K562 (cell line): ENCODE results near the gene DYNLL1. TPM values are rescaled to one million over a fixed set of nuclear protein-coding genes. Genes with fewer than 3 reads are reported as not detected.

Experiments used
- ASH1L ChIP-seq: fragments of 450-650 bp; IDR thresholded peaks from 2 replicates; pipeline ENCODE4 v1.6.1; 2018; ENCODE audit warnings: borderline replicate concordance, mild to moderate bottlenecking, low read depth; ENCODE audit not compliant: partially characterized antibody
- ATF7 ChIP-seq: fragments of 450-650 bp; IDR thresholded peaks from 2 replicates; pipeline ENCODE4 v1.7.1; 2014; ENCODE audit warnings: mild to moderate bottlenecking, moderate library complexity
- FOSL1 ChIP-seq: fragments of 200-800 bp; sonication (Bioruptor generic); conservative IDR thresholded peaks from 2 replicates; pipeline ENCODE4 v1.6.1; 2016; ENCODE audit warnings: missing genetic modification characterization, missing compliant biosample characterization
- GTF2A2 ChIP-seq: IDR thresholded peaks from 2 replicates; pipeline ENCODE4 v1.6.1; 2016; ENCODE audit warnings: mild to moderate bottlenecking, missing genetic modification characterization, missing compliant biosample characterization
- GTF2E2 ChIP-seq: fragments of 200-800 bp; sonication (Bioruptor generic); IDR thresholded peaks from 2 replicates; pipeline ENCODE4 v1.6.1; 2016; ENCODE audit warnings: missing genetic modification characterization, missing compliant biosample characterization
- HNRNPLL ChIP-seq: fragments of 200-400 bp; formaldehyde crosslinking; IDR thresholded peaks from 2 replicates; pipeline ENCODE4 v1.6.1; 2017; ENCODE audit warnings: low read length, low read depth, mild to moderate bottlenecking; ENCODE audit not compliant: poor library complexity, severe bottlenecking
- KDM4B ChIP-seq, 2 experiments: fragments of 450-650 bp in 1 of 2; sonication (generic) in 1 of 2; IDR thresholded peaks; 2 replicates each; pipeline ENCODE4 v1.6.1; 2016 to 2017; ENCODE audit warnings: borderline replicate concordance in 2 of 2, antibody characterized with exemption in 1 of 2, low read depth in 1 of 2, mild to moderate bottlenecking in 1 of 2
- KDM5B ChIP-seq: fragments of 200-600 bp; sonication (generic); IDR thresholded peaks from 2 replicates; pipeline ENCODE4 v1.6.1; 2012; ENCODE audit warnings: low read depth, mild to moderate bottlenecking, moderate library complexity, low read length, control low read depth, inconsistent platforms; ENCODE audit not compliant: insufficient replicate concordance
- MNT ChIP-seq, 2 experiments: fragments of 450-650 bp; conservative IDR thresholded peaks; 2 replicates each; pipeline ENCODE4 v1.6.1; 2017; ENCODE audit warnings: mild to moderate bottlenecking in 2 of 2, moderate library complexity in 2 of 2
- PHF8 ChIP-seq: fragments of 200-600 bp; sonication (generic); IDR thresholded peaks from 2 replicates; pipeline ENCODE4 v1.6.1; 2012; ENCODE audit warnings: mixed run types, mild to moderate bottlenecking, inconsistent platforms, low read length, moderate library complexity, borderline replicate concordance
- PML ChIP-seq: IDR thresholded peaks from 2 replicates; pipeline ENCODE4 v1.6.1; 2012; ENCODE audit warnings: low read length, inconsistent platforms
- SOX6 ChIP-seq: fragments of 450-650 bp; IDR thresholded peaks from 2 replicates; pipeline ENCODE4 v1.6.1; 2014; ENCODE audit warnings: mild to moderate bottlenecking
- SP1 ChIP-seq: sonication (generic); formaldehyde crosslinking; IDR thresholded peaks from 2 replicates; pipeline ENCODE4 v1.8.1; 2022; ENCODE audit warnings: mild to moderate bottlenecking, missing genetic modification reagents
- TCF7 ChIP-seq: sonication (generic); IDR thresholded peaks from 2 replicates; pipeline ENCODE4 v1.6.1; 2016; ENCODE audit warnings: antibody characterized with exemption, borderline replicate concordance
- TEAD1 ChIP-seq, 2 experiments: fragments of 450-650 bp in 1 of 2; sonication (generic) in 1 of 2; formaldehyde crosslinking; IDR thresholded peaks; 2 replicates each; pipeline versions ENCODE4 v1.4.0 to v1.8.0; 2020 to 2022; ENCODE audit warnings: mild to moderate bottlenecking in 2 of 2, missing genetic modification reagents in 1 of 2
- VEZF1 ChIP-seq: fragments of 200-800 bp; sonication (Bioruptor generic); IDR thresholded peaks from 2 replicates; pipeline ENCODE4 v1.6.1; 2017; ENCODE audit warnings: missing genetic modification characterization, missing compliant biosample characterization
- ZBTB7A ChIP-seq: IDR thresholded peaks from 2 replicates; pipeline ENCODE4 v1.6.1; 2011; ENCODE audit warnings: low read depth, mild to moderate bottlenecking, low read length, moderate library complexity, borderline replicate concordance; ENCODE audit not compliant: control insufficient read depth
- ZC3H4 ChIP-seq: sonication (generic); formaldehyde crosslinking; IDR thresholded peaks from 2 replicates; pipeline ENCODE4 v1.9.0; 2021; ENCODE audit warnings: missing genetic modification reagents, borderline replicate concordance
- ZNF146 ChIP-seq: IDR thresholded peaks from one replicate; pipeline ENCODE4 v1.6.1; 2018; ENCODE audit warnings: missing compliant biosample characterization; ENCODE audit not compliant: unreplicated experiment
- polyA plus RNA-seq, 8 experiments: library from polyadenylated mRNA; depleted of rRNA in 4 of 8; stranded (reverse) in 5 of 8; unstranded in 3 of 8; fragments of >200 nt; fragmentation: Nextera tagmentation in 2 of 8; fragmentation: Illumina TruSeq in 1 of 8; extraction: Ambion mirVana in 2 of 8; extraction: Trizol in 1 of 8; gene quantifications; 2 replicates each; pipeline versions ENCODE4 v1.2.1 to v1.2.3, GENCODE V29; 2011 to 2014; ENCODE audit warnings: inconsistent platforms in 1 of 8, missing spikeins in 1 of 8
- total RNA-seq, 7 experiments: library from RNA; depleted of rRNA in 6 of 7; stranded (reverse); fragments of >200 nt in 6 of 7; fragmentation: Illumina TruSeq in 2 of 7; extraction: Trizol in 2 of 7; gene quantifications; 2 replicates each; pipeline versions ENCODE4 v1.2.1 to v1.2.3, GENCODE V29; 2011 to 2021; ENCODE audit warnings: low replicate concordance in 1 of 7
- TF ChIP-seq, protein P1 (sequence below): fragments of 450-650 bp; IDR thresholded peaks from 2 replicates; pipeline ENCODE4 v1.6.1; 2018; ENCODE audit warnings: mild to moderate bottlenecking, low read depth; ENCODE audit not compliant: partially characterized antibody

DYNLL1 gene
- total and polyA plus RNA-seq, 9 of the 15 experiments (the other 6 are each of a cell fraction or from before 2014, with no cell fraction given) = 303 to 1,112 (median 468) TPM

DNA sequence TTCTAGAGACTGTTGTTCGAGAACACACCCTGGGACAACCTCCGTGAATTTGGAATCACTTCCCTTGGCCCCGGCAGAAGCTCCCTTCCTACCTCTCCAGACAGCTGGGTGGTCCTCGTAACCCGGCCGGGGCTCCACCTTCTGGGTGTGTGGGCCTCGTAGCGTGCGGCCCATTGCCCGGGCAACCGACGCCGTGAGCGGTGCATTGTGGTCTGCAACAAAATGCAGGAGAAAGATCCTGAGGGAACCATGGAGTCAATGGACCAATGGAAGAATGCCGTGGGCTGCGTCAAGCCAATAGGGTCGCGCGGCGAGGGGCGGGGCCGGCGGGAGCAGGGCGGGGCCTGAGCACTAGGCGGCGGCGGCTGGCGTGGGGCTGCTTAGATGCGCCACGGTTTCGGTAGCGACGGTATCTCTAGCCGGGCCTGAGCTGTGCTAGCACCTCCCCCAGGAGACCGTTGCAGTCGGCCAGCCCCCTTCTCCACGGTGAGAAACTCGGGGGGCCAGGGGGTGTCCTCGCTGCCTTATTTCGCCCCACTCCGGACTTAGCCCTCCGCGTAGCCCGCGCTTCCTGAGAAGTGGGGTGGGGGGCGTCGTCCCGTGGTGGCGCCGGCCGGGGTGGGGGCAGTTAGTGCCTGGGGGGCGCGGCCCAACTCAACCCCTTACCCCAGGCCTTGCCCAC is at the start of gene DYNLL1 (continued):
- TF ChIP-seq TEAD1 (CRISPR knock-in tag; IDR thresholded peaks at IDR 0.05) (peak in 1 of 2 experiments; percentile 59; a peak in 1 of 4 replicates), GTF2A2 (tag) (0 out of 2 replicates have a peak, but pooled peaks have one; percentile 18), PHF8 (peak; percentile 78; the same call in 1 of the 2 replicates), PML (peak; percentile 65), KDM4B (IDR thresholded peaks at IDR 0.05; ENCODE audit: borderline replicate concordance in 2 of 2, low read depth in 1 of 2) (0 out of 4 replicates have a peak, but pooled peaks of 1 of the 2 experiments have one; percentile 43), ZBTB7A (peak; percentile 75; the same call in 1 of the 2 replicates), VEZF1 (CRISPR knock-in tag) (peak; percentile 92), MNT (conservative IDR thresholded peaks at IDR 0.05) (peak; percentile 97 to 98), ZC3H4 (CRISPR knock-in tag) (peak; percentile 86; the same call in 1 of the 2 replicates), ZNF146 (CRISPR knock-in tag) (no peak), GTF2E2 (tag) (peak; percentile 75; the same call in 1 of the 2 replicates), ATF7 (peak; percentile 71), FOSL1 (tag) (peak; percentile 16; the same call in 1 of the 2 replicates), SP1 (CRISPR knock-in tag) (peak; percentile 91), KDM5B (peak; percentile 98), SOX6 (no peak), TCF7 (0 out of 2 replicates have a peak, but pooled peaks have one; percentile 41), HNRNPLL (peak; percentile 39), ASH1L (peak; percentile 88)
- TF ChIP-seq, protein P1, sequence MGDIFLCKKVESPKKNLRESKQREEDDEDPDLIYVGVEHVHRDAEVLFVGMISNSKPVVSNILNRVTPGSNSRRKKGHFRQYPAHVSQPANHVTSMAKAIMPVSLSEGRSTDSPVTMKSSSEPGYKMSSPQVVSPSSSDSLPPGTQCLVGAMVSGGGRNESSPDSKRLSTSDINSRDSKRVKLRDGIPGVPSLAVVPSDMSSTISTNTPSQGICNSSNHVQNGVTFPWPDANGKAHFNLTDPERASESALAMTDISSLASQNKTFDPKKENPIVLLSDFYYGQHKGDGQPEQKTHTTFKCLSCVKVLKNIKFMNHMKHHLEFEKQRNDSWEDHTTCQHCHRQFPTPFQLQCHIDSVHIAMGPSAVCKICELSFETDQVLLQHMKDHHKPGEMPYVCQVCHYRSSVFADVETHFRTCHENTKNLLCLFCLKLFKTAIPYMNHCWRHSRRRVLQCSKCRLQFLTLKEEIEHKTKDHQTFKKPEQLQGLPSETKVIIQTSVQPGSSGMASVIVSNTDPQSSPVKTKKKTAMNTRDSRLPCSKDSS = no peak
